ENCODE results near the gene SORBS2. TPM values are rescaled to one million over a fixed set of nuclear protein-coding genes. Genes with fewer than 3 reads are reported as not detected.

SORBS2 gene
- polyA plus RNA-seq, 2 donors = 22.7 to 33.4 TPM

DNA sequence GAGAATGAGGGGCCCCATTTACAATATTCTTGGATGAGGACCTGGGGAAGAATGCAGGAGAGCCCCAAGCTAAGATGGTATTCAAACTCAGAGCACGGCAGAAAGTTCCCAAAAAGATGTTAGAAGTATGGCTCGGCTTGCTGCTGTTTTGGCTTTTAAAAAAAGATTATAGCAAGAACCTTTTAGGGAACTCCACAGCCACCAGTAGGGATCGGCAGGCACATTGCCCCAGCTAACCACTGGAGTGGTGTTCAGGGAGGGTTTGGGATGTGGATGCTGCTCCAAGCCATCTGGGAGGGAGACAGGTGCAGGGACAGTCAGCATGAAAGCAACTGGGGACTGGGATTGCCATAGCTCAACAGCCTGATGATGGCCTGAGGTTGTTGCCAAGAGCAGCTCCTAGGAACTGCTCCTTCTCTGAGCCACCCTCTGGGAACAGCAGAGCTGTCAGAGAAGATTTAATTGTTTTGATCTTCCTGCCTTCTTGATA, 63.0 kb downstream of the SORBS2 start:
- Histone ChIP-seq H3K27me3 (ENCODE audit: control insufficient read depth in 1 of 2, insufficient read depth in 2 of 2, low read length in 2 of 2) (no peaks in the 10 kb centered on the region), H3K4me1 (ENCODE audit: control insufficient read depth in 2 of 2, insufficient read depth in 2 of 2, low read length in 1 of 2) (peaks cover 0 to 6% of the 10 kb centered on the region in 2 donors), H3K36me3 (ENCODE audit: control insufficient read depth in 2 of 2, insufficient read depth in 2 of 2, low read length in 1 of 2) (no peaks in the 10 kb centered on the region), H3K9me3 (ENCODE audit: control insufficient read depth in 2 of 2, insufficient read depth in 1 of 2, low read depth in 1 of 2, low read length in 1 of 2) (no peaks in the 10 kb centered on the region), H3K4me3 (ENCODE audit: low read depth in 1 of 2, low read length in 2 of 2) (no peak overlapping the region), H3K27ac (ENCODE audit: low read depth in 2 of 2, low read length in 1 of 2) (no peak overlapping the region)
- 86 to 93% methylated on average over 3 of the region's 3 CpGs for WGBS, 2 donors

DNA sequence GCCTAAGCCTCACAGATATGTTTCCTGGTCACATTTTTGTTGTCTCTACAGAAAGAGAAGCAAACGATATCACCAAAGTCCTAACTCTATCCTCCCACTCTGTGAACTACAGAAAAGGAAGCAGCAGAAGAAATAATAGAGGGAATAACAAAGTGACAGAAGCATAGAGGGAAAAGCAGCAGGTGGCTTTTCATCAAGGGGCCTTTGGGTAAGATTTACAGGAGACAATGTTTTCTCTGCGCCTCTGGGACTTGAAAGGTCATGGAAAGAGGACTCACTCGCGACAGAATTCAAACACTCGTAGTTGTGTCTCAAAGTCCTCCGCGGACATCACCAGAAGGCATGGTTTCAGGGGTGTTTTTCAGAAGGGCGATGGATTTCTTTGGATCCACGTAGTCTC, 66.1 kb downstream of the SORBS2 start:
- H3K27ac ChIP-seq (ENCODE audit: low read depth in 2 of 2, low read length in 1 of 2) = no peak overlapping the region
- H3K4me1 ChIP-seq (ENCODE audit: control insufficient read depth in 2 of 2, insufficient read depth in 2 of 2, low read length in 1 of 2) = peaks cover 0 to 6% of the 10 kb centered on the region in 2 donors
- H3K36me3 ChIP-seq (ENCODE audit: control insufficient read depth in 2 of 2, insufficient read depth in 2 of 2, low read length in 1 of 2) = no peaks in the 10 kb centered on the region
- no peak overlapping the region for H3K4me3 ChIP-seq (ENCODE audit: low read depth in 1 of 2, low read length in 2 of 2)
- H3K27me3 ChIP-seq (ENCODE audit: control insufficient read depth in 1 of 2, insufficient read depth in 2 of 2, low read length in 2 of 2) = no peaks in the 10 kb centered on the region
- no peaks in the 10 kb centered on the region for H3K9me3 ChIP-seq (ENCODE audit: control insufficient read depth in 2 of 2, insufficient read depth in 1 of 2, low read depth in 1 of 2, low read length in 1 of 2)
- WGBS, 2 donors = 87 to 94% methylated on average over 9 of the region's 9 CpGs

DNA sequence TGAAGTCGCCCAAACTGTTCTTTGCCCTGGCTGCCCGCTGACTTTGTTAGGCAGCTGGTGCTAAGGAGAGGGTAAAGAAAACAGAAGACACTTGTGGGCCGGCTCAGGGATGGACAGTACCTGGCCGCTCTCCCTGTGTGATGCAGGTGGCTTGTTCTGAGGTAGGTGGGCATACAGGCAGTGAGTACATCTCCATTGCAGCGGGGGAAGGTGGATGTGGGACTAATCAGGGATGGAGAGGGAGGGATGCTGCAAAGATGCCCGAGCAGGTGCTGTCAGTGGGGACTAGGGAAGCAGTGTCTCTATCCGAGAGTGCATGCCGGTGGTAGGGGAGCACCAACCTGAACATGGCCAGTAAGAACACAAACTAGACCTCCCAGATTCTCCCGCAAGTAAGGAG, 67.0 kb downstream of the SORBS2 start:
- Histone ChIP-seq H3K9me3 (ENCODE audit: control insufficient read depth in 2 of 2, insufficient read depth in 1 of 2, low read depth in 1 of 2, low read length in 1 of 2) (no peaks in the 10 kb centered on the region), H3K4me3 (ENCODE audit: low read depth in 1 of 2, low read length in 2 of 2) (no peak overlapping the region), H3K27me3 (ENCODE audit: control insufficient read depth in 1 of 2, insufficient read depth in 2 of 2, low read length in 2 of 2) (no peaks in the 10 kb centered on the region), H3K27ac (ENCODE audit: low read depth in 2 of 2, low read length in 1 of 2) (no peak overlapping the region), H3K36me3 (ENCODE audit: control insufficient read depth in 2 of 2, insufficient read depth in 2 of 2, low read length in 1 of 2) (no peaks in the 10 kb centered on the region), H3K4me1 (ENCODE audit: control insufficient read depth in 2 of 2, insufficient read depth in 2 of 2, low read length in 1 of 2) (peaks cover 0 to 6% of the 10 kb centered on the region in 2 donors)
- WGBS, 2 donors = 94% methylated on average over 9 of the region's 9 CpGs

DNA sequence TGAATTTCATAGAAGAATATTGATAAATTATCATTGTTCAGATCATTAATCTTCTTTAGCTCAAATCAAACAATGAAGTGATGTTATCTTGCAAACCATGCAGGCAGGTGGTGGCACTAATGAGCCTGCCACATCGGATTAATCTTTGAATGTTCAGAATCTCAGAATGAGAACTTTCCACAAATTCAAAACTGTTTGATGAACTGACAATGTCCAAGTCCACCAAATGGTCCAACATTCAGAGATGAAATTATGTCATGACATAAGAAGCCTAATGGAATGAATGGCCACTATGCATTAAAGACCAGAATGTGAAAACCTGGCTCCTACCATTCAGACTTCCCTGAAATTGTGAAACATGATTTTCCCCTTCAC, 67.5 kb downstream of the SORBS2 start:
- H3K27me3 ChIP-seq (ENCODE audit: control insufficient read depth in 1 of 2, insufficient read depth in 2 of 2, low read length in 2 of 2) = no peaks in the 10 kb centered on the region
- H3K4me1 ChIP-seq (ENCODE audit: control insufficient read depth in 2 of 2, insufficient read depth in 2 of 2, low read length in 1 of 2) = peaks cover 0 to 6% of the 10 kb centered on the region in 2 donors
- H3K4me3 ChIP-seq (ENCODE audit: low read depth in 1 of 2, low read length in 2 of 2) = no peak overlapping the region
- WGBS, 2 donors = 70 to 85% methylated on average over 1 of the region's 1 CpG
- H3K27ac ChIP-seq (ENCODE audit: low read depth in 2 of 2, low read length in 1 of 2) = no peak overlapping the region
- H3K9me3 ChIP-seq (ENCODE audit: control insufficient read depth in 2 of 2, insufficient read depth in 1 of 2, low read depth in 1 of 2, low read length in 1 of 2) = no peaks in the 10 kb centered on the region
- no peaks in the 10 kb centered on the region for H3K36me3 ChIP-seq (ENCODE audit: control insufficient read depth in 2 of 2, insufficient read depth in 2 of 2, low read length in 1 of 2)

DNA sequence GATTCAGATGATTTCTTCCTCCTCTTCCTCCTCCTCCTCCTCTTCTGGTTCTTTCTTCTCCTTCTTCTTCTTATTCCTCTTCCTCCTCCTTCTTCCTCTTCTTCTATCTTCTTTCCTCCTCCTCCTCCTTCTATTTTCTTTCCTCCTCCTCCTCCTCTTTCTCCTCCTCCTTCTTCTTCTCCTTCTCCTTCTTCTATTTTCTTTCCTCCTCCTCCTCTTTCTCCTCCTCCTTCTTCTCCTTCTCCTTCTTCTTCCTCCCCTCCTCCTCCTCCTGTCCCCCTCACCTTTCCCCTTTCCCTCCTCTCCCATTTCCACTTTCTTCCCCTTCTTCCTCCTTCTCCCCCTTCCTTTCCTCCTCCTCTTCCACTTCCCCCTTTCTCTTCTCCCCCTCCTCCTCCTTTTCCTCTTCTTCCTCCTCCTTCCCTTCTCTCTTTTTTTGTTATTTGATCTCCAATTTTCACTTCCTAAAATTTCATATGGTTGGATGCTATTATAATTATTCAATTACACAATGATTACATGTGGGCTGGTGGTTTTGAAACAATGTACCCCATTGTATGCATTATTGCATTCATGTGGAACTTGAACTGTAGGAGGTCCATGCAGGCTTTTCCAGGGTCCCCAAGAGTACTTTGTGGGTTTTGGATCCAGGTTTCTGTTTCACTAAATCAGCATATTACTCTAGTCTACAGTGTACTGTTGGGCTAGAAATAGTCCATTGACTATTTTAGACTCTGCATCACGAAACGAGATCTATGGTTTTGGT, 68.1 kb downstream of the SORBS2 start:
- H3K4me3 ChIP-seq (ENCODE audit: low read depth in 1 of 2, low read length in 2 of 2) = no peak overlapping the region
- H3K9me3 ChIP-seq (ENCODE audit: control insufficient read depth in 2 of 2, insufficient read depth in 1 of 2, low read depth in 1 of 2, low read length in 1 of 2) = no peaks in the 10 kb centered on the region
- no peak overlapping the region for H3K27ac ChIP-seq (ENCODE audit: low read depth in 2 of 2, low read length in 1 of 2)
- H3K27me3 ChIP-seq (ENCODE audit: control insufficient read depth in 1 of 2, insufficient read depth in 2 of 2, low read length in 2 of 2) = no peaks in the 10 kb centered on the region
- peaks cover 0 to 6% of the 10 kb centered on the region in 2 donors for H3K4me1 ChIP-seq (ENCODE audit: control insufficient read depth in 2 of 2, insufficient read depth in 2 of 2, low read length in 1 of 2)
- WGBS, 2 donors = 80 to 86% methylated on average over 2 of the region's 2 CpGs
- no peaks in the 10 kb centered on the region for H3K36me3 ChIP-seq (ENCODE audit: control insufficient read depth in 2 of 2, insufficient read depth in 2 of 2, low read length in 1 of 2)

DNA sequence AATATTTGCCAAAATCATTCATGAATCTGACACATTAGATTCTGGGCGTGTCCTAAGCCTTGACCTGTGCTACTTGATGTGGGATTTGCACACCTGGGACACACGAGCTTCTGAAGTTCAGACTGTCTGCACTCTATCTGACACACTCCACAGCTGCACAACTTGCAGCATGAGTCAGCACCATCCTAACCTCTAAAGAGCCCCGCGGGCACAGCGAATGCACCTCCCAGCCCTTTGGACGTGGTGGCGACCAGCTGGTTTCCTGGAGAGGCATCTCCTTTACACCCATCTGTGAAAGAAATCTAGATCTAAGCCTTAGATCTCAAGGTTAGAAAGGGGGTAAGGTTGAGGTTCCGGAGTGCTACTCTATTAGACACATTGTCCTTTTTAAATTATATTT, 69.2 kb downstream of the SORBS2 start:
- Histone ChIP-seq H3K27ac (ENCODE audit: low read depth in 2 of 2, low read length in 1 of 2) (no peak overlapping the region), H3K36me3 (ENCODE audit: control insufficient read depth in 2 of 2, insufficient read depth in 2 of 2, low read length in 1 of 2) (no peaks in the 10 kb centered on the region), H3K9me3 (ENCODE audit: control insufficient read depth in 2 of 2, insufficient read depth in 1 of 2, low read depth in 1 of 2, low read length in 1 of 2) (no peaks in the 10 kb centered on the region), H3K4me1 (ENCODE audit: control insufficient read depth in 2 of 2, insufficient read depth in 2 of 2, low read length in 1 of 2) (peaks cover 2 to 6% of the 10 kb centered on the region in 2 donors), H3K4me3 (ENCODE audit: low read depth in 1 of 2, low read length in 2 of 2) (no peak overlapping the region), H3K27me3 (ENCODE audit: control insufficient read depth in 1 of 2, insufficient read depth in 2 of 2, low read length in 2 of 2) (no peaks in the 10 kb centered on the region)
- WGBS, 2 donors = 43 to 47% methylated on average over 8 of the region's 8 CpGs

DNA sequence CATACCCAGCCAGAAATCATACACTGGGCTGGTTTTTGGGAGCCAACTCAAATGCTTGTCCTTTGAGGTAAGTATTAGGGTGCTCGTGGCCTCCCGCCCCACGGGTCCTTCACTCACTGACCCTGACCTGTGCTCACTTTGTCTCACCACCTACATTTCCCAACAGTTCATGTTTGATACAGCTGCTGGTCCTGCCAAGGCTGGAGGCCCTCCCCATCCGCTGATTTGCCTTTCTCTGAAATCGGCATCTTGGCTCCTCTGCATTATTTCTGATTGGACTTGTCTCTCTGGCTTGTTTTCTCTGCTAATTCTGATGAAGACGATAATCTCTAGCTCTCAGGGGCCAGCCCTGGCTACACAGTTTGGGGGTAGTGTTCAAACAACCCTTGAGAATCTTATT, 70.2 kb downstream of the SORBS2 start:
- no peaks in the 10 kb centered on the region for H3K36me3 ChIP-seq (ENCODE audit: control insufficient read depth in 2 of 2, insufficient read depth in 2 of 2, low read length in 1 of 2)
- H3K4me1 ChIP-seq (ENCODE audit: control insufficient read depth in 2 of 2, insufficient read depth in 2 of 2, low read length in 1 of 2) = peaks cover 6 to 8% of the 10 kb centered on the region in 2 donors
- no peaks in the 10 kb centered on the region for H3K27me3 ChIP-seq (ENCODE audit: control insufficient read depth in 1 of 2, insufficient read depth in 2 of 2, low read length in 2 of 2)
- H3K9me3 ChIP-seq (ENCODE audit: control insufficient read depth in 2 of 2, insufficient read depth in 1 of 2, low read depth in 1 of 2, low read length in 1 of 2) = no peaks in the 10 kb centered on the region
- H3K27ac ChIP-seq (ENCODE audit: low read depth in 2 of 2, low read length in 1 of 2) = no peak overlapping the region
- 77 to 84% methylated on average over 6 of the region's 6 CpGs for WGBS, 2 donors
- no peak overlapping the region for H3K4me3 ChIP-seq (ENCODE audit: low read depth in 1 of 2, low read length in 2 of 2)

DNA sequence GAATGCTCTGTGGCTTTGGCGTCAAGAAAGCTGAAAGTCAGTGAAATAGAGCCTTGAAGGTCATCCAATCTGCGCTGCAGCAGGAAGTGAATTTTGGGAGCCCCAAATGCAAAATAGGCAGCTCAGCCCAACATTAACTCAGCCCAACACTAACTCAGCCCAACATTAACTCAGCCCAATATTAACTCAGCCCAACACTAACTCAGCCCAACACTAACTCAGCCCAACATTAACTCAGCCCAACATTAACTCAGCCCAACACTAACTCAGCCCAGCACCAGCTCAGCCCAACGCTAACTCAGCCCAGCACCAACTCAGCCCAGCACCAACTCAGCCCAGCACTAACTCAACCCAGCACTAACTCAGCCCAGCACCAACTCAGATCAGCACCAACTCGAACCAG, 71.5 kb downstream of the SORBS2 start:
- H3K27ac ChIP-seq (ENCODE audit: low read depth in 2 of 2, low read length in 1 of 2) = no peak overlapping the region
- H3K36me3 ChIP-seq (ENCODE audit: control insufficient read depth in 2 of 2, insufficient read depth in 2 of 2, low read length in 1 of 2) = no peaks in the 10 kb centered on the region
- no peaks in the 10 kb centered on the region for H3K27me3 ChIP-seq (ENCODE audit: control insufficient read depth in 1 of 2, insufficient read depth in 2 of 2, low read length in 2 of 2)
- peaks cover 6 to 7% of the 10 kb centered on the region in 2 donors for H3K4me1 ChIP-seq (ENCODE audit: control insufficient read depth in 2 of 2, insufficient read depth in 2 of 2, low read length in 1 of 2)
- 80 to 86% methylated on average over 4 of the region's 4 CpGs for WGBS, 2 donors
- H3K9me3 ChIP-seq (ENCODE audit: control insufficient read depth in 2 of 2, insufficient read depth in 1 of 2, low read depth in 1 of 2, low read length in 1 of 2) = no peaks in the 10 kb centered on the region
- H3K4me3 ChIP-seq (ENCODE audit: low read depth in 1 of 2, low read length in 2 of 2) = no peak overlapping the region

DNA sequence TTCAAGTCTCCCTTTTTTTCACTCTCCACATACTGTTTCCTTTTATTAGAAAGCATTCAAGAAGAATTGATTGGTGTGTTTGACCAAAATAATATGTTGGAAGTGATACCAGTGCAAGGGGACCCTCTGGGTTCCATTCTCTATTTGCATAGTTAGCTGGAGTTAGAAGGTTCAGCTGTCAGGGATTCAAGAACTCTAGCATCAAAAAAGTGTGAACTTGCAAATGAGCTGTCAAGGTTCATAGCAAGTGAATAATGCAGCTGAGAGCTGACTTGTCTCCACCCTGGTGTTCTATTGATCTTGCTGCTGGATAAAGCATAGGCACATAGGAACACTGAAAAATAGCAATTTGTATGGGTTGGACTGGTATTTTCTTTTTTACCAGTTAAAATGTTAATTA, 73.2 kb downstream of the SORBS2 start:
- Histone ChIP-seq H3K27me3 (ENCODE audit: control insufficient read depth in 1 of 2, insufficient read depth in 2 of 2, low read length in 2 of 2) (no peaks in the 10 kb centered on the region), H3K27ac (ENCODE audit: low read depth in 2 of 2, low read length in 1 of 2) (peak overlapping the region in 1 of 2 donors; percentile 20), H3K36me3 (ENCODE audit: control insufficient read depth in 2 of 2, insufficient read depth in 2 of 2, low read length in 1 of 2) (no peaks in the 10 kb centered on the region), H3K9me3 (ENCODE audit: control insufficient read depth in 2 of 2, insufficient read depth in 1 of 2, low read depth in 1 of 2, low read length in 1 of 2) (no peaks in the 10 kb centered on the region), H3K4me3 (ENCODE audit: low read depth in 1 of 2, low read length in 2 of 2) (no peak overlapping the region), H3K4me1 (ENCODE audit: control insufficient read depth in 2 of 2, insufficient read depth in 2 of 2, low read length in 1 of 2) (peaks cover 5 to 6% of the 10 kb centered on the region in 2 donors)

DNA sequence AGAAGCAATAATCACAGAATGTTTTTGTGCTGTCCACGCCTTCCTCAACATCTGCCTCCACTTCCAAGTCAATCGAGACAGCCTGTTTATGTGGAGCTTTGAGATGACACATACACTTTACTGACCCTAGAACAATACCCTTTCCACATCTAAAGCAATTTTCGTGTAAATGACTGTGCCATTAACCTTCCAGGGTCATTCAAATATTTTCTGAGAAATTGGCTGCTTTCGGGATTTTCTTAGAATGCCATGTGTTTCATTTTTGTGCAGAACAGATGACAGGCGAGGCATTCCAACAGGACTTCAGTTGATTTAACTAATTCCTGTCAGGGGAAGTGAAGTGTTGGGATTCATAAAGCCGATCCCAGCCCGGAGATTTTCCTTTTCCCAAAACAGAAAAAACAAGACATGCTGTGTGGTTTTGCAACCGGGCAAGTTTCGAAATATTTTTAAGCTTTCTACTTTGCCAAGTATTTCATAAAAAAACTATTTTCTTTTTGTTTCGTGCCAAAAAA, 73.9 kb downstream of the SORBS2 start:
- Histone ChIP-seq H3K27me3 (ENCODE audit: control insufficient read depth in 1 of 2, insufficient read depth in 2 of 2, low read length in 2 of 2) (no peaks in the 10 kb centered on the region), H3K27ac (ENCODE audit: low read depth in 2 of 2, low read length in 1 of 2) (peak overlapping the region; percentile 77 to 87), H3K36me3 (ENCODE audit: control insufficient read depth in 2 of 2, insufficient read depth in 2 of 2, low read length in 1 of 2) (no peaks in the 10 kb centered on the region), H3K9me3 (ENCODE audit: control insufficient read depth in 2 of 2, insufficient read depth in 1 of 2, low read depth in 1 of 2, low read length in 1 of 2) (no peaks in the 10 kb centered on the region), H3K4me3 (ENCODE audit: low read depth in 1 of 2, low read length in 2 of 2) (no peak overlapping the region), H3K4me1 (ENCODE audit: control insufficient read depth in 2 of 2, insufficient read depth in 2 of 2, low read length in 1 of 2) (peaks cover 5 to 6% of the 10 kb centered on the region in 2 donors)
- WGBS, 2 donors = 20 to 39% methylated on average over 10 of the region's 10 CpGs
